Tongue (tissue), 2 donors: ENCODE results near the gene CCDC60. TPM values are rescaled to one million over a fixed set of nuclear protein-coding genes. Genes with fewer than 3 reads are reported as not detected.

Experiments
- DNase-seq: peaks from one replicate; pipeline ENCODE4 v3.0.0-alpha.2; 2015
- total RNA-seq: library from RNA; depleted of rRNA; stranded (reverse); fragments of >200 nt; gene quantifications from one replicate; pipeline ENCODE4 v1.2.3, GENCODE V29; 2014

The CCDC60 gene, protein sequence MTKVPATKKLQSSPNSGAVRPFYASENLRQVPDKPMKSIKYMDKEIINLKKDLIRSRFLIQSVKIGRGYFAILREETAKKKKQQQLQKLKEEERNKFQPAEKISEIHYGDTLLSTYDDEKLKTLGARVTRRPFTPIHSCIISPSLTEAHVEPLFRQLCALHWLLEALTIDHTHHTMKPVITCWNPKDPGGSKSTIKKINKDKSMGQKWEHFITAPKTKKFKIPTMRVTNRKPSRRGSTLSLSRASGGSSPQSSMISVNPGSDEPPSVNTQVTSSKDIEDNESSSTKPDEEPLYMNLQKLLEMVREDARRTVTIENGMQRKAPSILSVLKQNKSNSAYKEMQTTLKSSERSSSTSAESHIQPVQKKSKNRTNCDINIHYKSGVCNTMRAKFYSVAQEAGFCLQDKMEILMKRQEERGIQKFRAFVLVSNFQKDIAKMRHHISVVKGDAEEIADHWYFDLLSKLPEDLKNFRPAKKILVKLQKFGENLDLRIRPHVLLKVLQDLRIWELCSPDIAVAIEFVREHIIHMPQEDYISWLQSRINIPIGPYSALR
- total RNA-seq, result 0.62 TPM

GRCh38 chr12:119334430-119335170, at the start of gene CCDC60:
Gene CCDC60 (plus strand): TSS chr12:119334729. CDS start chr12:119335177, 448 bp downstream.
- DNase-seq, result no peak

- DNase-seq, result peak; percentile 24
Measured at GRCh38 chr12:119288576-119288975, 46.0 kb upstream of the CCDC60 start.

GRCh38 chr12:119292893-119293630, 41.5 kb upstream of the CCDC60 start:
- DNase-seq, result no peak

GRCh38 chr12:119294211-119294610, 40.3 kb upstream of the CCDC60 start:
- no peak for DNase-seq

DNA sequence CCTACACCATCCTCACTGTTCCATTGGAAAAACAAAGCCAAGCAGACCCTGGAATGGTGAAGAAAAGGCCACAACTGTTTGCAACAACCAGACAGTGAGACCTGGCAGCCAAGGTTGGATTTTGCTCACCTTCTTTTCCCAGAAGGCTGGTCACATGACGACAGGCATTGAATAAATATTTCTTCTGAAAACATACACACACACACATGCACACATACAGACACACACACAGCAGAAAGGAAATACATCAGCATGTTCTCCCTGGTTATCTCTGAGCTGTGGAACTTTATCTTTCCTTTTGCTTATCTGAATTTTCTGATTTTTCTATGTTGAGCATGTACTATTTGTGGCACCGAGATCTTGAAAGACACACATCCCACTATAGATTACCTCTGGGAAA, 38.0 kb upstream of the CCDC60 start:
- no peak for DNase-seq

DNA sequence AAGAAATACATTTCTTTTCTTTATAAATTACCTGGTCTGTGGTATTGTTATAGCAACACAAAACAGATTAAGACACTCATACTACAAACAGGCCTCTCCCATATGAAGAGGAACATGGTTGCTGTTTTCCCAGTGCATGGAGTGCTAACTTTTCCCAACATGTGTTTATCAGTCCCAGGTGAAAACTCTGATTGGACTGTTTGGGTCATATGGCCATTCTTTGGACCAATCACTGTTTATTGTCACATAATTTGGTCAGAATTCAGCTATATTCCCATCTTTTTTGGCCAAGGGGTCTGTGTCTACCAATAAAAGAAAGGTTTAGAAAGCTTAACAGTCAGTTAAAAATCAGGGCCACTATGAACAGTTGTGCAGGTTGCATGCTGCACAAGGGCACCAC, 35.4 kb upstream of the CCDC60 start:
- no peak for DNase-seq

DNA sequence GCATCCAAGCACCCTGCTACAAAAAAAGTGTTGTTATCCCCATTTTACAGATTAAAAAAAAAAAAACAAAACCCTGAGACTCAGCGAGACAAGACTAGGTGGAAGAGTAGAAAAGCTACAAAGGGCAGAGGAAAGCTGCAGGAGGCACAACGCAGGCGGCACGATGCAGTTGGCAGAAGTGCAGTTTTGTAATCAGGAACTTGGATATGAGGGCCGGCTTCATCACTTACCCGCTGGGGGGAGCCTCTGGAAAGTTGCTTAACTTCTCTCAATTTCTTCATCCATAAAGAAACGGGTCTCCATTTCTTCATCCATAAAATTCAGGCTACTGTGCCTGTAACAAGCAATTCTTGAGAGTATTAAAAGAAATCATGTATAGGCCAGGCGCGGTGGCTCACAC, 33.1 kb upstream of the CCDC60 start:
- DNase-seq, result no peak

- DNase-seq, result peak; percentile 54
Measured at GRCh38 chr12:119302451-119303080, 32.0 kb upstream of the CCDC60 start.

DNA sequence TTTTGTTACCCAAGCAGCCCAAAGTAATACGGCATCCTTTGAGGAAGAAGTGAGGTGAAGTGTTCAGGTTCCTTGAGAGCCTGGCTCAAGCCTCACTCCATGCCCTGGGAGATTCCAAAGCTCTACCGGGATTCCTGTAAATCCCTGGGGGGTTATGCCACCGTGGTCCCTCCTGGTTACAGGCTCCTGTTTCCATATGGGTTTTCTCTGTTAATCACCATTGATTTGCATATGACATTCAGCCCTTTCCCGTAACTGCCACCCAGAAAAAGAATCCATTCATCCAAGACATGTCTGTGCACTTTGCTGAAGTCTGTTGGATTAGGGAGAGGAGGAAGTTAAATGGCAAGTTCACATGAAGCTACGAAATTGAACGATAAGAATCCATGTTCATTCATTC, 27.9 kb upstream of the CCDC60 start:
- DNase-seq, result no peak

DNA sequence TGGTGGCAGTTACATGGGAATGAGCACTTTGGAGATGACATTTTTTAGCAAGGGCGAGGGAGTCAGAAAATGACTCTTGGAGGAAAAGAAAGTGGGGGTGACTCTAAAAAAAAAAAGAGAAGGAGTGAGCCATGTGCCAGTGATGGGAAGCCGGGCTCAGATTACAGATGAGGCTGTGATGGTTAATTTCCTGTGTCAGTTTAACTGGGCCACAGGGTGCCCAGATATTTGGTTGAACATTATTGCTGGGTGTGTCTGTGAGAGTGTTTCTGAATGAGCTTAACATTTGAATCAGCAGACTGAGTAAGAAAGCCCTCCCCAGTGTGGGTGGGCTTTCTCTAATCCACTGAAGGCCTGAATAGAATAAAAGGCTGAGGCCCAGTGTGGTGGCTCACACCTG, 26.8 kb upstream of the CCDC60 start:
- DNase-seq, result no peak

GRCh38 chr12:119308708-119309456, 25.6 kb upstream of the CCDC60 start:
- peak; percentile 90 for DNase-seq

DNA sequence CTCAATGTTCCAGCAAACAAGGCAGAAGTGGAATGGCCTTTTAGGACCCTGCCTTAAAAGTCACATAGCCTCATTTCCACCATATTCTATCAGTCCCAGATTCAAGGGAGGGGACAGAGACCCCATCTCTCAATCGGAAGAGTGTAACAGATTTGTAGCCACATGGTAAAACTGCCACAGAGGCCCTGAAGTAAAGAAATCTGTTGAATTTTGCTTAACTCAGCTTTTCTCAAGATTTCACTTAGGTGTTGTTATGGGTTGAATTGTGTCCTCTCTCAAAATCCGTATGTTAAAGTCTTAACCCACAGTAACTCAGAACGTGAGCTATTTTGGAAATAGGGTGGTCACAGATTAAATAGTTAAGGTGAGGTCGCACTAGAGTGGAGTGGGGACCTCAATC, 22.7 kb upstream of the CCDC60 start:
- no peak for DNase-seq

- DNase-seq, result no peak
Measured at GRCh38 chr12:119312904-119313303, 21.6 kb upstream of the CCDC60 start.

GRCh38 chr12:119314290-119314689, 20.2 kb upstream of the CCDC60 start:
- DNase-seq, result no peak

DNA sequence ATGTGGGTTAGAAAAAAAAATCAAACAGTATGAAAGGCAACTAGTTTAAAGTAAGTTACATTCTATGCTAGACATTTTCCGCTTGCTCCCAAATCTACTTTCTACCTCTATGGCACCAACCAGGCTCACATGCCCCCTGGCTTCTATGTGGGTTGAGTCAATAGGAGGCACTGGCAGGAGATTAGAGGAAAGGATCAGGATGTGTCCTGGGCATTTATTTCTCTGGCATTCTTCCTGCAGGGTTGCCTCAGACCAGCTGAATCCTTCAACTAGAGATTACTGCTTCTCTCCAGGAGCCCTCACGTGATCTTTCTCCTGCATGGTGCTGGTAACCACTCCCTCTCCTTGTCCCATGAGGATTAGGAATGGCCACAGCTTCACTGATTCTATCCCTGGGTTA, 14.9 kb upstream of the CCDC60 start:
- no peak for DNase-seq

DNA sequence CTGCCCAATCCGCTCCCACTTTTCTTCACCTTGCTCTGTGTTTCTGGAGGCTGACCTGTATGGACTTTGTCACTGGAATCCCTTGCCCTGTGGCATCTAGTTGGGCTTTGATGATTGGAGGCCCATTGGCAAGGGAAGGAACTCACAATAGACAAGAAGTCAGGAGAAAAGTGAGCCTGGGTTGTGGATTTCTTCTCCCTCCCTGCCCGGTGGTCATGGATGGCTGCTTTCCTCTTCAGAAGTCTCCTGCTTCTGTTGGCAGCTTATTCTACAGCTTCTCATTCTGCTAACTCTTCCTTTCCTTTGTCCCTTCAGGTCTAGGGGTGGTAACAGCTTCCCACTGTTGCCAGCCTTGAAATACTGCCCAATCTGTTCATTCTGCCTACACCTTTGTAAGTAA, 13.9 kb upstream of the CCDC60 start:
- no peak for DNase-seq

GRCh38 chr12:119322301-119322723, 12.2 kb upstream of the CCDC60 start:
- no peak for DNase-seq

DNA sequence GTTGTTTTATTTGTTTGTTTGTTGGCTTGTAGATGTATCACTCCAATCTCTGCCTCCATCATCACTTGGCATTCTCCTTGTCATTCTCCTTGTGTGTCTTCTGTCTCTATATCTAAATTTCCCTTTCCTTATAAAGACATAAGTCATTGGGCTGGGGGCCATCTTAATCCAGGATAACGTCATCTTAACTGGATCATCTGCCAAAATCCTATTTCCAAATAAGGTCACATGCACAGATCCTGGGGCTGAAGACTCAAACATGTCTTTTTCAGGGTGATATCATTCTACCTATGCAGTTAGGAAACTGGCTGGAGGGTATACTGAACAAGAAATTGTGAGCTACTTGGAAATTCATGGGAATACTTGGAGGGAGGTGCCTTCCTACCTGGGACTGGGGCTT, 8.7 kb upstream of the CCDC60 start:
- DNase-seq, result peak; percentile 15

DNA sequence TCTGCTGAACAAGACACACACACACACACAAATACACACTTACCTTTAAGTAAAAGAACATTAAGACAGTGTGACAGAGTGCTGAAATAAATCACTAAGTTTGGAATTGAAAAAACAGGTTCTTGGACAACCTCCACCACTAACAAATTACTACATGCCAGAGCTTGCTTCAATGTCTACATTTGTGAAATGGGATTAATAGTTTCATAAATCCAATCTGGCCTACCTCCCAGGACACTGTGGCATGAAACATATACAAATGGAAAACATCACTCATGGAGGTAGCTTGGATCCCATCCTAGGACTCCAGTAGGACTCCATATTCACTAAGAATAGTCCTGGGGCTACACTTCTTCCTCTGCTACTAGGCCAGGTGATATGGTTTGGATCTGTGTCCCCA, 8.2 kb upstream of the CCDC60 start:
- DNase-seq, result peak; percentile 60

DNA sequence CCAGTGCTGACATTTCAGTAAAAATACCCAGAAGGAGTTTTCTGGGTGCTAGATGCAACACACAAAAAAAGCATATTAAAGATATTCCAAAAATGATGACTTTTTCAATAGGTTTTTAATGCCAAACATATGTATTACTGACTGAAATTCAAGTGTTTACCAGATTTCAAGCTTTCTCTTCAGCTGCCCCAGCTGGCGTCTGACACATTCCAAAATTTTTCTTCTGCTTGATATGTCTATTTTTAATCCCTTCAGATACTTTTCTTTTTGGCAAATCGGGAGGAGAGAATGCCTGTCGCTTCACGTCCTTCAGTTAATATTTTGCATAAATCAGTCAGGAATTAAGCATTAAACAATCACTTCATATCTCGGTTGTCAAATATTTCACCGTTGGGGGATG, 7.1 kb upstream of the CCDC60 start:
- peak; percentile 47 for DNase-seq

GRCh38 chr12:119328111-119328510, 6.4 kb upstream of the CCDC60 start:
- peak; percentile 15 for DNase-seq
